ENCODE data around the gene KBTBD2.

DNA sequence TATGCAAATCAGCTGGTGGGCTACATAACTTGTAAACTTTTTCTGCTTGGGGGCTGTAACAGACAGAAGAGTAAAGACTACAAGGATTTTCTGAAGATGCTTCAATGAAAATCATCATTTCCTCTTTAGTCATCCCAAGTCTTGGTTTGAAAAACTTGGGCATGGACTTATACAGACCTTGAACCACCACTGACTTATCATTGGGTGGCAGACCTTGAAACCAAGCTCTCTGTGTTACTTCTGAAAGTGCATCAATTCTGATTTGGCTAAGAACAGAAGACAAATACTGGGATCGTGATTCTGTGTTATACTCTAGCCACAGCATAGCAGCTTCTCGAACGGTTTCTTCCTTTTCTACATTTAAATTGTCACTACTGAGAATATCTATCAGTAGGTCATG lies 21.3 kb downstream of the KBTBD2 start:
- TF ChIP-seq, protein P1, sequence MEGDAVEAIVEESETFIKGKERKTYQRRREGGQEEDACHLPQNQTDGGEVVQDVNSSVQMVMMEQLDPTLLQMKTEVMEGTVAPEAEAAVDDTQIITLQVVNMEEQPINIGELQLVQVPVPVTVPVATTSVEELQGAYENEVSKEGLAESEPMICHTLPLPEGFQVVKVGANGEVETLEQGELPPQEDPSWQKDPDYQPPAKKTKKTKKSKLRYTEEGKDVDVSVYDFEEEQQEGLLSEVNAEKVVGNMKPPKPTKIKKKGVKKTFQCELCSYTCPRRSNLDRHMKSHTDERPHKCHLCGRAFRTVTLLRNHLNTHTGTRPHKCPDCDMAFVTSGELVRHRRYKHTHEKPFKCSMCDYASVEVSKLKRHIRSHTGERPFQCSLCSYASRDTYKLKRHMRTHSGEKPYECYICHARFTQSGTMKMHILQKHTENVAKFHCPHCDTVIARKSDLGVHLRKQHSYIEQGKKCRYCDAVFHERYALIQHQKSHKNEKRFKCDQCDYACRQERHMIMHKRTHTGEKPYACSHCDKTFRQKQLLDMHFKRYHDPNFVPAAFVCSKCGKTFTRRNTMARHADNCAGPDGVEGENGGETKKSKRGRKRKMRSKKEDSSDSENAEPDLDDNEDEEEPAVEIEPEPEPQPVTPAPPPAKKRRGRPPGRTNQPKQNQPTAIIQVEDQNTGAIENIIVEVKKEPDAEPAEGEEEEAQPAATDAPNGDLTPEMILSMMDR (conservative IDR thresholded peaks at IDR 0.05; ENCODE audit: low read depth, low read length): no peak
- TF ChIP-seq EZH2phosphoT487 (IDR thresholded peaks at IDR 0.05; ENCODE audit: borderline replicate concordance, low read length) (no peak), EZH2 (IDR thresholded peaks at IDR 0.05; ENCODE audit: low read length, unreplicated experiment) (no peak)
